ENCODE data around the gene PIEZO2. TPM values are rescaled to one million over a fixed set of nuclear protein-coding genes. Genes with fewer than 3 reads are reported as not detected.

Gene PIEZO2
- total RNA-seq, 6 experiments from 2014 or later, result not detected

- Mint-ChIP-seq H3K4me1 (ENCODE audit: low read depth) (no peaks in the 10 kb centered on the region), H3K27me3 (ENCODE audit: insufficient read depth) (peaks cover 12% of the 10 kb centered on the region; the same call in 1 of the 2 replicates), H3K4me3 (no peak overlapping the region), H3K27ac (no peak overlapping the region), H3K9me3 (no peaks in the 10 kb centered on the region), H3K36me3 (ENCODE audit: low read depth) (no peaks in the 10 kb centered on the region)
- DNase-seq, result no peak
- TF ChIP-seq, protein P1, sequence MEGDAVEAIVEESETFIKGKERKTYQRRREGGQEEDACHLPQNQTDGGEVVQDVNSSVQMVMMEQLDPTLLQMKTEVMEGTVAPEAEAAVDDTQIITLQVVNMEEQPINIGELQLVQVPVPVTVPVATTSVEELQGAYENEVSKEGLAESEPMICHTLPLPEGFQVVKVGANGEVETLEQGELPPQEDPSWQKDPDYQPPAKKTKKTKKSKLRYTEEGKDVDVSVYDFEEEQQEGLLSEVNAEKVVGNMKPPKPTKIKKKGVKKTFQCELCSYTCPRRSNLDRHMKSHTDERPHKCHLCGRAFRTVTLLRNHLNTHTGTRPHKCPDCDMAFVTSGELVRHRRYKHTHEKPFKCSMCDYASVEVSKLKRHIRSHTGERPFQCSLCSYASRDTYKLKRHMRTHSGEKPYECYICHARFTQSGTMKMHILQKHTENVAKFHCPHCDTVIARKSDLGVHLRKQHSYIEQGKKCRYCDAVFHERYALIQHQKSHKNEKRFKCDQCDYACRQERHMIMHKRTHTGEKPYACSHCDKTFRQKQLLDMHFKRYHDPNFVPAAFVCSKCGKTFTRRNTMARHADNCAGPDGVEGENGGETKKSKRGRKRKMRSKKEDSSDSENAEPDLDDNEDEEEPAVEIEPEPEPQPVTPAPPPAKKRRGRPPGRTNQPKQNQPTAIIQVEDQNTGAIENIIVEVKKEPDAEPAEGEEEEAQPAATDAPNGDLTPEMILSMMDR (IDR thresholded peaks at IDR 0.05), result no peak
These were observed 477.9 kb downstream of the PIEZO2 start for GRCh38 chr18:10671441-10671840.

DNA sequence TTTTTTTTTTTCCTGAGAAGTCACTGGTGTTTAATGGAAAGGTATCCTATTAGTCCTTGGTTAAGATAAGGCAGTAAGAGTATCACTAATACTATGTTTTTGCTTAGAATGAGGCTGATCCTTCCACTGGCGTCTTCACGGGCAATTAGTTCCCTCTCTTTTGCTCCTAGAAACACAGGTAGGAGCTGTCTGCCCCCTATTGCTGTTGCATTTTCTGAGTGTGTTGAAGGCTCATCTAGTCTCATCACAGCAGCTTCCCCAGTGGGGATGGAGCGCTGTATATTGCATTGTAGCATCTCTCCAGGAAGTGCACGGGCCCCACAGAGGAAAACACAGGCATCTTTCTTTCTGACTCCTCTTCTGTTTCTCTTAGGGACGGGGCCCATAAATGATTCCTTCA is 478.5 kb downstream of the PIEZO2 start:
- no peaks in the 10 kb centered on the region for H3K36me3 Mint-ChIP-seq (ENCODE audit: low read depth)
- H3K4me1 Mint-ChIP-seq (ENCODE audit: low read depth), result no peaks in the 10 kb centered on the region
- no peak for DNase-seq
- H3K4me3 Mint-ChIP-seq, result no peak overlapping the region
- peaks cover 12% of the 10 kb centered on the region; the same call in 1 of the 2 replicates for H3K27me3 Mint-ChIP-seq (ENCODE audit: insufficient read depth)
- H3K27ac Mint-ChIP-seq, result no peak overlapping the region
- TF ChIP-seq, protein P1 (IDR thresholded peaks at IDR 0.05), result no peak
- no peaks in the 10 kb centered on the region for H3K9me3 Mint-ChIP-seq

DNA sequence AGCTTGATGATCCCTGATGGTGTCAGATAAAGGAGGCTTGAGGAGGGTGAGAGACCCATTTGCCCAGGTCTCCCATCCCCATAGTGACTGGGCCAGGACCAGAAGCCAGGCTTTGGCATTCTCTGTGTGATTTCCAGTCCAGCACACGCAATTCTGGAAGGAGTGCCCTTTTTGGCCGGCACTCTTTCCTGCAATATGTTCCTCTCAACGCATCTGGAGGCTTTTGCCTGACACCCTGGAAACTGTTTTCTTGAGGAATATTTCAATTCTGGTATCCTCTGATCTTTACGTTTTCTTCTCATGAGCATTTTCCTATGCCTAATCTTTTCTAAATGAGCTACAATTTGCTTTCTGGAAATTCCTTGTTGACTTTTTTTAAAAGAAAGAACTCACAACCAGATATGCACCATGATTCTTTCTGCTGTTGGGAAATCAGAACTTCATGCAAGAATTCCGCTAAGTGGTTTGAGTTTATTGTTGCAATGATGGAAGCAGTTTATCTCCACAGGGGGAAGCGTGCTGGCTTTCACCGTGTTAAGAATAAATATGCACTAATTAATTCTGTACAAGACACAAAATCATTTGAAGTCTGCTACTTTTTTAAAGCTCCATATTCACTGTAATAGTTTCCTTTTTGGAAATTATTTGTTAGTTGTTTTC is 479.8 kb downstream of the PIEZO2 start:
- no peak overlapping the region for H3K27ac Mint-ChIP-seq

DNA sequence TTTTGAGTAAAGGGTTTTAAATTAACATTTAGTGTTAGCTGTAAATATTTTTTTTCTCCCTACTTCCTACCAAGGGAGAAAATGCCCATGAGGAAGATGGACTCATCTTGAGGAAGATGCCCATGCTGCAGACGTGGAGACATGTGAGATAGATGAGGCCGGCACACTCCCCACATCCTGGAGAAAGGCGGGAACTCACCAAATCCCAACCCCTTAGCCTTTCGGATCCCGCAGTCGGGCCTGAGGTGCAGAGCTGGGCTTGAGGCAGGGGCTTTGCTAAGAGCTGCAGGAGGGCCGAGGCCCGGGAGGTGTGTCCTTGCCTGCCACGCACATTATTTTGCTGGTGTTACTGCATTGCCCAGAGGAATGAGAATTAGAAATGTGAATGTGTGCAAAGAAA is 485.6 kb downstream of the PIEZO2 start:
- Mint-ChIP-seq H3K36me3 (ENCODE audit: low read depth) (no peaks in the 10 kb centered on the region), H3K27ac (no peak overlapping the region), H3K27me3 (ENCODE audit: insufficient read depth) (peaks cover 28% of the 10 kb centered on the region), H3K4me3 (no peak overlapping the region), H3K9me3 (no peaks in the 10 kb centered on the region), H3K4me1 (ENCODE audit: low read depth) (no peaks in the 10 kb centered on the region)
- no peak for DNase-seq
- TF ChIP-seq, protein P1 (IDR thresholded peaks at IDR 0.05), result no peak

More for the DNA sequence above, 479.8 kb downstream of the PIEZO2 start:
- Mint-ChIP-seq H3K36me3 (ENCODE audit: low read depth) (no peaks in the 10 kb centered on the region), H3K4me3 (no peak overlapping the region), H3K4me1 (ENCODE audit: low read depth) (no peaks in the 10 kb centered on the region), H3K27me3 (ENCODE audit: insufficient read depth) (peaks cover 13% of the 10 kb centered on the region; the same call in 1 of the 2 replicates), H3K9me3 (no peaks in the 10 kb centered on the region)
- TF ChIP-seq, protein P1 (IDR thresholded peaks at IDR 0.05), result no peak
- DNase-seq, result no peak

DNA sequence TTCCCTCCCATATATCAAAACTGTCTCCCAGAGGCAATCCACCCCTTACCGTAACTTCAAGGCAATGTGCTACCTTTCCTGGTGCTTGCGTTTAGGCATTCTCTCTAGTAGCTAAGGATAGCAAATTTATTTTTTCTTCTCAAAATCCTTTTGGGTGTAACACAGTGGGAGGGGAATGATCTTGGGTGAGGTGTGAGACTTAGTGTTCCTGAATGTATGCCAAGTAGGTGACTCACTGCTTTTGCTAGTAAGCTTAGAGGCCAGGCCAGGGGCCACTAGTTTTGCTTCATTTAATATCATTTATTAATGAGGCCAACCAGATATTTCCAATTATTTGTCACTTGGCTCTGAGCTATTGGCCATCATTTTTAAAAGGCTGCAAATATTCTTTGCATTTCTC is 488.1 kb downstream of the PIEZO2 start:
- no peaks in the 10 kb centered on the region for H3K36me3 Mint-ChIP-seq (ENCODE audit: low read depth)
- H3K4me1 Mint-ChIP-seq (ENCODE audit: low read depth), result no peaks in the 10 kb centered on the region
- no peaks in the 10 kb centered on the region for H3K9me3 Mint-ChIP-seq
- no peak for DNase-seq
- no peak overlapping the region for H3K4me3 Mint-ChIP-seq
- TF ChIP-seq, protein P1 (IDR thresholded peaks at IDR 0.05), result no peak
- H3K27ac Mint-ChIP-seq, result no peak overlapping the region
- H3K27me3 Mint-ChIP-seq (ENCODE audit: insufficient read depth), result peaks cover 27% of the 10 kb centered on the region

Measured in HFFc6 (cell line).